NCI-H524 treated with DMSO at 0.1 percent for 48 hours (cell line): ENCODE measurements around the gene CHIT1.

Experiments used
- DNase-seq: peaks from one replicate; lab custom pipeline; 2025; lab: John Stamatoyannopoulos, UW

CHIT1 gene

DNA sequence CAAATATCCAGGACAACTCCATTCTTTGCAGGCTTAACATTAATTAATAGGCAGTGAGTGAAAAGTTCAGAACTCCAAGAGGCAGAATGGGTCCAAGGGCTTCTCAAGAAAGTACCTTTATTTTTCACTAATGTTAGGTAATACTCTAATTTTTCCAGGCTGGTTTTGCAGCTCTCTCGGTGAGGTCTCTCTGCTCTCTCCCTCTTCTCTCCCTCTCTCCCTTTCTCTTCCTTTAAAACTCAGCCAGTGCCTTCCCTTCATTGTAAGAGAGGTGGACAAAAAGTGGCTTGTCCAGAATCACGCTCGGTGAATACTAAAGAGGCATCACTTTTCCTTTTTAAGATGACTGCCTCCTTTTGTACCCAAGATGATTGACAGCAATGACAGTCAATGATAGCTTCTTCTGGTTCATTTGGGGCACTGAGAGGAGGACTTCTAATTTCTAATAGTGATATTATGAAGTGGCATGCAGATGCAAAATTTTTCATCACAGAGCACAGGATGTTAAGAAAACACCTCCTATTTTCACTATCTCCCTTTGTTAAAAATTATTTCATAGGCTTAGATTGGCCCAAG lies 41.7 kb downstream of the CHIT1 start:
- DNase-seq: no peak

DNA sequence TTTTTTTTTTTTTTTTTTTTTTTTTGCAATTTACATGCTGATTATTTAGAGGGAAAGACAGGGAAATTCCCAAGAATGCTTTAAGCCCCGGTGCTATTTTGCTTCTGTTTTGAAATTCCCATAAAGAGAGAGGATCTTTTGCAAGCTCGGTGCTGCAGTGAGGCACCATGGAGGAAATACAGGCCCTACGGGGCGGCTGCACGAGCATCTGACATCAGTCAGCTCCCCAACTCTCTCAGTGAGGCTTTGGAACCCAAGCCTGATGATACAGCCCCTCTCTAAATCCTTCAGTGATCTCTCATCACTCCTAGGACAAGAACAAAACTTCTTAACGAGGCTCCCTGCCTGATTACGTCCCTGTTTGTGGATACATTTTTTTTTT lies 42.2 kb downstream of the CHIT1 start:
- no peak for DNase-seq

DNA sequence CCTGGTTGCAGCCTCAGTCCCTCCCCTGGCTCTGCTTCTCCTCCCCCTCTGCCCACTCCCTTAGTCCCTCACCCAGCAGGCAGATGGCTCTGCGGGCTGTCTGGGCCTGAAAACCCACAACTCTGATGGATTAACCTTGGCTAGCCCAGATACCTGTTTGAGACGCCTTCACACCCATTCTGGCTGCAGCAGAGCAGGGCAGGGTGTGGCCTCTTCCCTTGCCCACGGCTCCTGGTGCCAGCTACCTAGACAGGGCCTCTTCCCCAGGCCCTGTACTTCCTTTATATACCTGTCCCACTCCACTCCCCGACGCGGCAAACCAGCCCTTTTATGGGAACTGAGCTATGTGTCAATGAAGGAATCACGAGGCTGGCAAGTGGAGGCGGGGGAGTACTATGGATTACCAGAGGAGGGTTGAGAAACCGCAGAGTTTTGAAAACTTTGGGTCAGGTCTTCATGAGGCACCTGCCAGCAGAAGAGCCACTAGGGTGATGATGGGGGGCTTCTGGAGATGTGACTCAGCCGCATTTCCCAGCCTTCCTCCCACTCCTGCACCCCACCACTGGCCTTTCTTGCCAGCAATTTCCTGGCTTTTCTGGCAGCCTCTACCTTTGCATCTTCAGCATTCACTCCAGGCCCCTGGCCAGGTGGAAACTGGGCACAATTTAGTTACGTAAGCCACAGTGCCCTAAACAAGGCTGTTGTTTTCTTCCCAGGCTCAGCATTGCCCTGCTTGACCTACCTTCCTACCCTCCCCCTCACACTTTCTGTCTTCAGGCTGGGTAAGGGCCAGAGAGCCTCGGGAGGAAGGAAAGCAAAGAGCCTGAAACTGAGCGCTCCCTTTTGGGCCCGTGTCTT lies 42.8 kb downstream of the CHIT1 start, which contains the start of gene CHI3L1:
Gene CHI3L1, minus strand, starts transcription at position 259 of the 858 bp plus-strand sequence. Its CDS starts 81 bp downstream, at position 178.
- DNase-seq: no peak

DNA sequence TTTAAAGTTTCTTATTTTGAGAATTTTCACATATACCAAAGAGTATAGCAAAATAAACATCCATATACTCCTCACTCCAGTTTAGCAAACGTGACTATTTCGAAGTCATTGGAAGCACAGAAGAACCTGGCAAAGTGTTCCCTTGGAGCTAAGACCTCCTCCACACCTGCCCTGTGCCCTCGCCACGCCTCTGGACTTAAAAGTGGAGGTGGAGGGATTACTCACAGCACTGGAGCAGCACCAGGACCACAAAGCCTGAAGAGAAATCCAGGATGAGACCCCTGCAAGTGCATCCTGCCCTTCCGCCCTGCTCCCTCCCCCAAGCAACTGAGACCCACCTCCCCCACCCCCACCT lies 43.4 kb downstream of the CHIT1 start:
- no peak for DNase-seq

DNA sequence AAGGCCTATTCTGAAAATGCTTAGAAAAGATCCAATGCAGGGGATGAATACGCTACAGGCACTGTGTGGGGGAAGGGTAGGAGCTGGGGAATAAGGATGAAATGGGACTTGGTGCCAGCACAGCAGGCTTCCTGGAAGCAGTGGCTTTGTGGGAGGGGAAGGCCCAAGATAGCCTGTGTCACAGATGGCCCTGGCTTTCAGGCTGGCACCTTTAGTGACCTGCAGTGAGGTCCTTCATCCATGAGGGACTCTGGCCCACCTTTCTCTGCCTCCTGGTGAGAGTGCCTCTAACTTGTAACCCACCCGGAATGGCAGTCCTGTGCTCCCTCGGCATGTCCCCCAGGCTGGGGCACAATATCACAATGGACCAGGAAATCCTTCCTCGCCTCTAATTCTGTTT lies 43.9 kb downstream of the CHIT1 start:
- DNase-seq: no peak

DNA sequence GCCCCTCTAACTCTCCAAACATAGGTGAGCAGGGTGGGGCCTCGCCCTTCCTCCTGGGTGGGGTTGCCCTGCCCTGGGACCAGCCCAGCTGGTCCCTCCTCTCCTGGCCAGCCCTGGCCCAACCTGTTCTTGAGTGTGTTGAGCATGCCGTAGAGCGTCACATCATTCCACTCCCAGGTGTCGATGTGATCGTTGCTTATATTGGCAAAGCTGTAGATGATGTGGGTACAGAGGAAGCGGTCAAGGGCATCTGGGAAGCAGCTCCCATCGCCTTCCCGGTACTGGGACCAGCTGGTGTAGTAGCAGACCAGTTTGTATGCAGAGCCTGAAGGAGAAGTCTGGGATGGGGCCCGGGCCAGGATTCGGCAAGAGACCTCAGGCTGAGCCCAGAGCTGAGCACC lies 44.4 kb downstream of the CHIT1 start:
- no peak for DNase-seq

DNA sequence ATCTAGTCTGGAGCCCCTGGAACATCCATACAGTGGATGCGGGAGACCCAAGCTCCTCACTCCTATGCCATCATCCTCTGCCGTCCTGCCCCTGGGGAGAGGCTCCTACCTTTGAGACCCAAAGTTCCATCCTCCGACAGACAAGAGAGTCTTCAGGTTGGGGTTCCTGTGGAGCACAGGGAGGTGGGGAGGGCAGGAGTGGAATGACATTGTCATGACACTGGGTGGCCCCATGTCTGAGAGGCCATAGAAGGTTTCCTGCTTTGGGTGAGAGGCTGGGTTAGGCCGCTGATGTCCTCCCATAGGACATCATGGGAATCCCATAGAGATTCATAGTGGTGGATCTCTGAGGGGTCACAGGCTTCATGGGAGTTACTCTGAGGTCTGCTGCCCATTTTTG lies 45.0 kb downstream of the CHIT1 start:
- DNase-seq: no peak

GRCh38 chr1:203183828-203184227 lies 45.6 kb downstream of the CHIT1 start:
- no peak for DNase-seq

GRCh38 chr1:203182387-203182953 lies 47.0 kb downstream of the CHIT1 start:
- DNase-seq: no peak

- DNase-seq: no peak
Measured at GRCh38 chr1:203181586-203182386, 47.7 kb downstream of the CHIT1 start.

- no peak for DNase-seq
Measured at GRCh38 chr1:203180611-203181330, 48.7 kb downstream of the CHIT1 start.

DNA sequence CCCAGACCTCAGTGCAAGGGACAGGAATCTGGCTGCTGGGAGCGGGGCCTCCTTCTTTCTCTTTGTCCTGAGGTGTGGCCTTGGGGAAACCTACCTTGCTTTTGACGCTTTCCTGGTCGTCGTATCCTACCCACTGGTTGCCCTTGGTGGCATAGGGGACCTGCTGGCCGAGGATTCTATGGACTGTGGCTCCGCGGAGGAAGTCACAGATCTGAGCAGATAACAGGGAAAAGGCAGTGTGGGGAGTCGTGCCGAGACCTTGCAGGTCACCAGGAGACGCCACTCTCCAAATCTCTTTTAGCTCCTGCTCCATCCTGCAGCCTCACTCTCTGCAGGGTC lies 49.8 kb downstream of the CHIT1 start:
- no peak for DNase-seq

- DNase-seq: no peak
Measured at GRCh38 chr1:203178821-203179666, 50.4 kb downstream of the CHIT1 start.

- peak; percentile 7 for DNase-seq
Measured at GRCh38 chr1:203178083-203178482, 51.4 kb downstream of the CHIT1 start.

DNA sequence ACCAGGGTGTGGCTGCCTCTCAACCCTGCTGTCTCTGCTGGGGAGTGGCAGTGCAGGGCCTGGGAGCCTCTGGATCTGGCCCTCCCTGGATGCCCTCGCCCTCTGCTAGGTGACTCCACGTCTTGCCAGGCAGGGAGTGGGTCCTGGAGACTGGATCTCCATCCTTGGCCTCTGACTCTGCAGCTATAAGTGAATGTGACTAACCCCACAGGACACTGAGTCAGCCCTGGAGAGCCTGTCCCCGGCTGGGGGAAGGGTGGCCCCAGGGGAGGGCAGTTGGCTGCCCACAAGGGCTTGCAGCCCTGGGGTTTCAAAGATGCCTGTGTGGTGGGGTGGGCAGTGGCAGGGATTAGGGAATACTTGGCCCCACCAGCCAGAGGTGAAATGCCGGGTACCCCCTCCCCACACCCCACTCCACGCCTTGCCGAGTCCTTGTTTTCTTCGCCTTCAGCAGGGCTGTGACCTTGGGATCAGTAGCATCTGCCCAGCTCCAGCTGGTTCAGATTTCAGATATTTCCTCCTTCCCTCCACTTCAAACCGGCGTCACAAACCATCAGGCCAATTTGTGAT lies 51.9 kb downstream of the CHIT1 start:
- no peak for DNase-seq

- no peak for DNase-seq
Measured at GRCh38 chr1:203177036-203177405, 52.5 kb downstream of the CHIT1 start.

DNA sequence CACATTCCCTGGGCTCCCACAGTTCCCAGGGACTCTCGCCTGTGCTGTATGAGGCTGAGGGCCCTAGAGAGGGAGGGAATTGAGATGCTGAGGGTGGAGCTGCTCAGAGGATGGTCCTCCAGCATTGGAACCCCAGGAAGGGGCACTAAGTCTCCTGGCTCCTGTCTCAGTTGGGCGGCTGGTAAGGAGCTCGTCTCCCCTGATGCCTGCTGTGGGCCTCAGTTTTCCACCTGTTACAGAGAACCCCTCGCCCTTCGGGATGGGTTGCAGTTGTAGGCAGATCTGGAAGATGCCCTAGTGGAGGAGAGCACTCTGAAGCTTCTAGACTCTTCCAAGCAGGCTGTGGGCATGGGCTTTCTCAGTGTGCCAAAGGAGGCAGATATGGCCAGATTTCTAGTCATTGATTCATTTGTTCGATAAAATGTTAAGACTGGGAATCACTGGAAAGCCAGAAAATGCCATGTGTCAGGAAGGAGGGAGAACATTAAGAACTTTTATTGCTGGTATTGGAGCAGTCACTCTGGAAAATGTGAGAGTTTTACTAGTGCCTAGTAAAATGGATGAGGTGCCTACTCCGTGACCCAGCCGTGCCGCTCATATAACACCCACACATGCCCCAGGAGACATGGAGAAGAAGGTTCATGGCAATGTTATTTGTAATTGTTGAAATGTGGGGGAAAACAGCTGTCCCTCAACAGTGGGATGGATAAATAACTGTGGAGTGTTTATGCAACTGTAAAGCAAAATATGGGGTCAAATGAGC lies 53.0 kb downstream of the CHIT1 start:
- DNase-seq: no peak

DNA sequence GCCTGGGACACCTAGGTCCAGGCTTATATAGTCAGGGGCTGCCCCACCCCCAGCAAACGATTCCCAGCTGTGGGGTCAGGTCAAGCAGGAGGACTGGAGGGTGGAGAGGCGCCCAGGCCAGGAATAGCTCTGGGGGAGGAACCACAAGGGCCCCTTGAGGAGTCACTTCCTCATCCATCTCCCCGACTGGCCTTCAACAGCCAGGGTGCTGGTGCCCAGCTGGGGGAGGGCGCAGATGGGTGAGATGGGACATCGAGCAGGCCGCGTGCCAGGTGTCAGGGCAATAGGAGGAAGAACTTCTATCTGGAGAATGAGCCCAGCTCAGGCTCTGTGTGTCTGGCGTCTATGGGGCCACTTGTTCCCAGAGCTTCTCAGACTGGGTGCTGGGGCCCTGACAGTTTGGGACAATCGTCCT lies 53.6 kb downstream of the CHIT1 start:
- no peak for DNase-seq

GRCh38 chr1:203175237-203175826 lies 54.1 kb downstream of the CHIT1 start, which contains the start of gene MYBPH:
Gene MYBPH (minus strand): TSS chr1:203175826. CDS start chr1:203175755, 71 bp downstream.
- DNase-seq: no peak
